ENCODE data around the gene RWDD2A. TPM values are rescaled to one million over a fixed set of nuclear protein-coding genes. Genes with fewer than 3 reads are reported as not detected.

RWDD2A gene
- total and polyA plus RNA-seq, 4 donors, result 1.9 to 5.5 (median 2.3) TPM

DNA sequence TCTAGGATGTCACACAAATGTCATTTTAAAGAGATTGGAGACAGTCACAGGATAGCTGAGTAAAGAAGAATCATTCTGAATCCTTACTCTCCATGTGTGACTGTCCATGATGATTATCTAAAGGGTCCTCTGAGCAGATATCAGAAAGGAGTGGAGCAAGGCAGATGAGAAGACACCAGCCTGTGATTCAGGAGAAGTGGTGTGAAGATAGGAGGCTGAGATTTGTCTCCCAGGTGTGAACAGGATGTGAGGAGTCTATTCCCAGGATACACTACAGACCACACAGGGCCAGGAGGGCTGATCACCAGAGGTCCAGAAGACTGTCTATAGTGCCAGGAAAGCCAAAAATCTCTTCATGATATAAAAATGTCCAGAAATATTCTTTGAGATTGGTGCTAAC is 27.0 kb downstream of the RWDD2A start:
- Histone ChIP-seq H3K27ac (ENCODE audit: low read depth in 1 of 2, low read length in 2 of 2) (no peak overlapping the region), H3K4me1 (ENCODE audit: control insufficient read depth in 4 of 4, insufficient read depth in 4 of 4, low read length in 3 of 4) (no peaks in the 10 kb centered on the region), H3K9ac (ENCODE audit: low read depth in 1 of 2, low read length in 2 of 2) (no peak overlapping the region), H3K36me3 (ENCODE audit: control insufficient read depth in 4 of 4, insufficient read depth in 3 of 4, low read depth in 1 of 4, low read length in 3 of 4) (no peaks in the 10 kb centered on the region), H3K4me3 (ENCODE audit: low read depth in 1 of 3, low read length in 3 of 3) (no peak overlapping the region), H3K27me3 (ENCODE audit: control insufficient read depth in 4 of 4, insufficient read depth in 4 of 4, low read length in 3 of 4) (no peaks in the 10 kb centered on the region), H3K9me3 (ENCODE audit: control insufficient read depth in 4 of 4, low read length in 3 of 4) (no peaks in the 10 kb centered on the region)
- DNase-seq (ENCODE audit: low spot score), result no peak
- TF ChIP-seq, protein P1, sequence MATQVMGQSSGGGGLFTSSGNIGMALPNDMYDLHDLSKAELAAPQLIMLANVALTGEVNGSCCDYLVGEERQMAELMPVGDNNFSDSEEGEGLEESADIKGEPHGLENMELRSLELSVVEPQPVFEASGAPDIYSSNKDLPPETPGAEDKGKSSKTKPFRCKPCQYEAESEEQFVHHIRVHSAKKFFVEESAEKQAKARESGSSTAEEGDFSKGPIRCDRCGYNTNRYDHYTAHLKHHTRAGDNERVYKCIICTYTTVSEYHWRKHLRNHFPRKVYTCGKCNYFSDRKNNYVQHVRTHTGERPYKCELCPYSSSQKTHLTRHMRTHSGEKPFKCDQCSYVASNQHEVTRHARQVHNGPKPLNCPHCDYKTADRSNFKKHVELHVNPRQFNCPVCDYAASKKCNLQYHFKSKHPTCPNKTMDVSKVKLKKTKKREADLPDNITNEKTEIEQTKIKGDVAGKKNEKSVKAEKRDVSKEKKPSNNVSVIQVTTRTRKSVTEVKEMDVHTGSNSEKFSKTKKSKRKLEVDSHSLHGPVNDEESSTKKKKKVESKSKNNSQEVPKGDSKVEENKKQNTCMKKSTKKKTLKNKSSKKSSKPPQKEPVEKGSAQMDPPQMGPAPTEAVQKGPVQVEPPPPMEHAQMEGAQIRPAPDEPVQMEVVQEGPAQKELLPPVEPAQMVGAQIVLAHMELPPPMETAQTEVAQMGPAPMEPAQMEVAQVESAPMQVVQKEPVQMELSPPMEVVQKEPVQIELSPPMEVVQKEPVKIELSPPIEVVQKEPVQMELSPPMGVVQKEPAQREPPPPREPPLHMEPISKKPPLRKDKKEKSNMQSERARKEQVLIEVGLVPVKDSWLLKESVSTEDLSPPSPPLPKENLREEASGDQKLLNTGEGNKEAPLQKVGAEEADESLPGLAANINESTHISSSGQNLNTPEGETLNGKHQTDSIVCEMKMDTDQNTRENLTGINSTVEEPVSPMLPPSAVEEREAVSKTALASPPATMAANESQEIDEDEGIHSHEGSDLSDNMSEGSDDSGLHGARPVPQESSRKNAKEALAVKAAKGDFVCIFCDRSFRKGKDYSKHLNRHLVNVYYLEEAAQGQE (IDR thresholded peaks at IDR 0.05), result no peak
- TF ChIP-seq JUND (IDR thresholded peaks at IDR 0.05), result no peak
- no peak for TF ChIP-seq TAF1 (conservative IDR thresholded peaks at IDR 0.05)
- TF ChIP-seq, protein P2, sequence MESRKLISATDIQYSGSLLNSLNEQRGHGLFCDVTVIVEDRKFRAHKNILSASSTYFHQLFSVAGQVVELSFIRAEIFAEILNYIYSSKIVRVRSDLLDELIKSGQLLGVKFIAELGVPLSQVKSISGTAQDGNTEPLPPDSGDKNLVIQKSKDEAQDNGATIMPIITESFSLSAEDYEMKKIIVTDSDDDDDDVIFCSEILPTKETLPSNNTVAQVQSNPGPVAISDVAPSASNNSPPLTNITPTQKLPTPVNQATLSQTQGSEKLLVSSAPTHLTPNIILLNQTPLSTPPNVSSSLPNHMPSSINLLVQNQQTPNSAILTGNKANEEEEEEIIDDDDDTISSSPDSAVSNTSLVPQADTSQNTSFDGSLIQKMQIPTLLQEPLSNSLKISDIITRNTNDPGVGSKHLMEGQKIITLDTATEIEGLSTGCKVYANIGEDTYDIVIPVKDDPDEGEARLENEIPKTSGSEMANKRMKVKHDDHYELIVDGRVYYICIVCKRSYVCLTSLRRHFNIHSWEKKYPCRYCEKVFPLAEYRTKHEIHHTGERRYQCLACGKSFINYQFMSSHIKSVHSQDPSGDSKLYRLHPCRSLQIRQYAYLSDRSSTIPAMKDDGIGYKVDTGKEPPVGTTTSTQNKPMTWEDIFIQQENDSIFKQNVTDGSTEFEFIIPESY (IDR thresholded peaks at IDR 0.05), result no peak
- TF ChIP-seq, protein P3, sequence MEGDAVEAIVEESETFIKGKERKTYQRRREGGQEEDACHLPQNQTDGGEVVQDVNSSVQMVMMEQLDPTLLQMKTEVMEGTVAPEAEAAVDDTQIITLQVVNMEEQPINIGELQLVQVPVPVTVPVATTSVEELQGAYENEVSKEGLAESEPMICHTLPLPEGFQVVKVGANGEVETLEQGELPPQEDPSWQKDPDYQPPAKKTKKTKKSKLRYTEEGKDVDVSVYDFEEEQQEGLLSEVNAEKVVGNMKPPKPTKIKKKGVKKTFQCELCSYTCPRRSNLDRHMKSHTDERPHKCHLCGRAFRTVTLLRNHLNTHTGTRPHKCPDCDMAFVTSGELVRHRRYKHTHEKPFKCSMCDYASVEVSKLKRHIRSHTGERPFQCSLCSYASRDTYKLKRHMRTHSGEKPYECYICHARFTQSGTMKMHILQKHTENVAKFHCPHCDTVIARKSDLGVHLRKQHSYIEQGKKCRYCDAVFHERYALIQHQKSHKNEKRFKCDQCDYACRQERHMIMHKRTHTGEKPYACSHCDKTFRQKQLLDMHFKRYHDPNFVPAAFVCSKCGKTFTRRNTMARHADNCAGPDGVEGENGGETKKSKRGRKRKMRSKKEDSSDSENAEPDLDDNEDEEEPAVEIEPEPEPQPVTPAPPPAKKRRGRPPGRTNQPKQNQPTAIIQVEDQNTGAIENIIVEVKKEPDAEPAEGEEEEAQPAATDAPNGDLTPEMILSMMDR (IDR thresholded peaks at IDR 0.05; ENCODE audit: low read depth, low read length, missing input control), result no peak
- TF ChIP-seq RXRA (IDR thresholded peaks at IDR 0.05), result no peak
- no peak for TF ChIP-seq GABPA (IDR thresholded peaks at IDR 0.05 in 1 of 2, conservative IDR thresholded peaks at IDR 0.05 in 1 of 2)
- TF ChIP-seq FOXA2 (IDR thresholded peaks at IDR 0.05), result no peak
- TF ChIP-seq RAD21 (IDR thresholded peaks at IDR 0.05), result no peak
- no peak for TF ChIP-seq HNF4G (IDR thresholded peaks at IDR 0.05)
- no peak for TF ChIP-seq FOXA1 (IDR thresholded peaks at IDR 0.05)
- no peak for TF ChIP-seq NR2F2 (IDR thresholded peaks at IDR 0.05)
- TF ChIP-seq HNF4A (conservative IDR thresholded peaks at IDR 0.05), result no peak
- TF ChIP-seq, protein P4, sequence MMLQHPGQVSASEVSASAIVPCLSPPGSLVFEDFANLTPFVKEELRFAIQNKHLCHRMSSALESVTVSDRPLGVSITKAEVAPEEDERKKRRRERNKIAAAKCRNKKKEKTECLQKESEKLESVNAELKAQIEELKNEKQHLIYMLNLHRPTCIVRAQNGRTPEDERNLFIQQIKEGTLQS (IDR thresholded peaks at IDR 0.05), result no peak
- TF ChIP-seq, protein P5, sequence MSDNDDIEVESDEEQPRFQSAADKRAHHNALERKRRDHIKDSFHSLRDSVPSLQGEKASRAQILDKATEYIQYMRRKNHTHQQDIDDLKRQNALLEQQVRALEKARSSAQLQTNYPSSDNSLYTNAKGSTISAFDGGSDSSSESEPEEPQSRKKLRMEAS (IDR thresholded peaks at IDR 0.05), result no peak

DNA sequence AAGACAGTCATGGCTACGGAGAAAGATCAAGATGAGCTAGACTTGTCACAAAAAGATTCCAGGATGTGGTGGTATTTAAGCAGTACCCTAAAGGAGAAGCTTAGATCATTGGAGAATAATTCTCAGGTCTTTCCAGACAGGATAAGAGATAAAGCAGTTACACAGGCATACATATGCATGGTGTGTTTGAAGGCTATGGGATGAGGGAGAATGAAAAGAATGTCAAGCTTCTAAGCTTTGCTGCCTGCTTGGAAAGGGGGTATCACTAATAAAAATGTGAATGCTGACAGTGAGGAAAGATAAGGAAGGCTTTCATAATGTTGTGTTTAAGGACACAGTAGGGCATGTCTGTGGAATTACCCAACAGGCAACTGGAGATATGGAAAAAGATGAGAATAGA is 28.1 kb downstream of the RWDD2A start:
- Histone ChIP-seq H3K36me3 (ENCODE audit: control insufficient read depth in 4 of 4, insufficient read depth in 3 of 4, low read depth in 1 of 4, low read length in 3 of 4) (peaks cover 0 to 2% (median 0%) of the 10 kb centered on the region in 4 donors), H3K4me3 (ENCODE audit: low read depth in 1 of 3, low read length in 3 of 3) (no peak overlapping the region), H3K4me1 (ENCODE audit: control insufficient read depth in 4 of 4, insufficient read depth in 4 of 4, low read length in 3 of 4) (no peaks in the 10 kb centered on the region), H3K9ac (ENCODE audit: low read depth in 1 of 2, low read length in 2 of 2) (no peak overlapping the region), H3K9me3 (ENCODE audit: control insufficient read depth in 4 of 4, low read length in 3 of 4) (no peaks in the 10 kb centered on the region), H3K27ac (ENCODE audit: low read depth in 1 of 2, low read length in 2 of 2) (no peak overlapping the region), H3K27me3 (ENCODE audit: control insufficient read depth in 4 of 4, insufficient read depth in 4 of 4, low read length in 3 of 4) (no peaks in the 10 kb centered on the region)
- WGBS, result 91% methylated on average over 1 of the region's 1 CpG
- DNase-seq (ENCODE audit: low spot score), result no peak
- TF ChIP-seq, protein P5 (IDR thresholded peaks at IDR 0.05), result no peak
- TF ChIP-seq, protein P2 (IDR thresholded peaks at IDR 0.05), result no peak
- TF ChIP-seq FOXA2 (IDR thresholded peaks at IDR 0.05) (no peak), SP1 (IDR thresholded peaks at IDR 0.05) (no peak), TAF1 (conservative IDR thresholded peaks at IDR 0.05) (no peak), EGR1 (IDR thresholded peaks at IDR 0.05; ENCODE audit: low read depth in 2 of 2) (no peak), FOXA1 (IDR thresholded peaks at IDR 0.05) (no peak), YY1 (IDR thresholded peaks at IDR 0.05) (no peak), RXRA (IDR thresholded peaks at IDR 0.05) (no peak), HNF4G (IDR thresholded peaks at IDR 0.05) (no peak), HNF4A (conservative IDR thresholded peaks at IDR 0.05) (no peak), NR2F2 (IDR thresholded peaks at IDR 0.05) (no peak), RAD21 (IDR thresholded peaks at IDR 0.05) (no peak), JUND (IDR thresholded peaks at IDR 0.05) (no peak)
- TF ChIP-seq, protein P4 (IDR thresholded peaks at IDR 0.05), result no peak
- TF ChIP-seq, protein P3 (IDR thresholded peaks at IDR 0.05; ENCODE audit: low read depth, low read length, missing input control), result no peak
